Upper lobe of left lung (tissue), 6 donors: ENCODE results near the gene DDRGK1. TPM values are rescaled to one million over a fixed set of nuclear protein-coding genes. Genes with fewer than 3 reads are reported as not detected.
"Not testable (repeated sequence)": the region's sequence is repeated elsewhere in the genome, so short reads cannot be mapped to it uniquely, and the experiment has no call there.

Experiments
- ATAC-seq, 2 donors: fragments of 200-7000 bp; cut with Tn5 transposase; one replicate each; pipeline ENCODE4 v1.9.1; 2022; ENCODE audit warnings: mild to moderate bottlenecking in 2 of 2, moderate library complexity in 2 of 2; ENCODE audit not compliant: low FRiP score in 2 of 2
- DNase-seq, 2 donors: peaks; one replicate each; pipeline ENCODE4 v3.0.0-alpha.2; 2019 to 2020
- H3K27ac ChIP-seq, 4 donors: fragments of 200-600 bp; sonication (generic); one replicate each; pipeline ENCODE4 v1.5.1; 2016 to 2019
- H3K27me3 ChIP-seq, 4 donors: fragments of 200-600 bp; sonication (generic); one replicate each; pipeline ENCODE4 v1.5.1; 2017 to 2019
- H3K36me3 ChIP-seq, 4 donors: fragments of 200-600 bp; sonication (generic); one replicate each; pipeline ENCODE4 v1.5.1; 2016 to 2019
- H3K4me1 ChIP-seq, 4 donors: fragments of 200-600 bp; sonication (generic); one replicate each; pipeline ENCODE4 v1.5.1; 2018 to 2019
- H3K4me3 ChIP-seq, 4 donors: fragments of 200-600 bp; sonication (generic); one replicate each; pipeline ENCODE4 v1.5.1; 2017 to 2019; ENCODE audit warnings: mild to moderate bottlenecking in 2 of 4, moderate library complexity in 1 of 4
- H3K9me3 ChIP-seq, 4 donors: fragments of 200-600 bp; sonication (generic); one replicate each; pipeline ENCODE4 v1.5.1; 2018 to 2019
- CTCF ChIP-seq, 6 experiments: fragments of 450-650 bp in 4 of 6; fragments of 200-600 bp in 2 of 6; sonication (generic) in 2 of 6; IDR thresholded peaks; one replicate each; pipeline ENCODE4 v1.5.1; 2016 to 2019; ENCODE audit warnings: antibody characterized with exemption in 6 of 6
- EP300 ChIP-seq, 4 donors: sonication (generic); formaldehyde crosslinking; IDR thresholded peaks; one replicate each; pipeline ENCODE4 v1.5.1; 2017; ENCODE audit warnings: antibody characterized with exemption in 4 of 4, control low read depth in 2 of 4
- POLR2A ChIP-seq, 4 donors: fragments of 450-650 bp; IDR thresholded peaks; one replicate each; pipeline ENCODE4 v1.5.1; 2016 to 2017; ENCODE audit warnings: antibody characterized with exemption in 4 of 4, mild to moderate bottlenecking in 2 of 4
- POLR2AphosphoS5 ChIP-seq, 2 donors: sonication (generic); formaldehyde crosslinking; IDR thresholded peaks; one replicate each; pipeline ENCODE4 v1.5.1; 2017; ENCODE audit warnings: antibody characterized with exemption in 2 of 2
- whole genome bisulfite sequencing, 2 donors: methylation state at CpG; one replicate each; pipeline ENCODE4 v1.1.5; 2017 to 2018; 5-methylcytosine and 5-hydroxymethylcytosine counted together
- total RNA-seq, 6 donors: library from RNA; depleted of rRNA in 4 of 6; stranded (reverse); fragments of >200 nt in 4 of 6; gene quantifications; one replicate each; pipeline versions ENCODE4 v1.1.0 to v1.2.1, GENCODE V29; 2016 to 2021
- donor health status: DM: no; HTN: no; CAD: no; lungs with moderate emphysema.
- donor health status: DM: no; HTN: yes; CAD: no; lungs with severe emphysema.

DDRGK1 gene
- total RNA-seq, 6 donors from 2014 or later, result 90.2 to 192 (median 110) TPM

DNA sequence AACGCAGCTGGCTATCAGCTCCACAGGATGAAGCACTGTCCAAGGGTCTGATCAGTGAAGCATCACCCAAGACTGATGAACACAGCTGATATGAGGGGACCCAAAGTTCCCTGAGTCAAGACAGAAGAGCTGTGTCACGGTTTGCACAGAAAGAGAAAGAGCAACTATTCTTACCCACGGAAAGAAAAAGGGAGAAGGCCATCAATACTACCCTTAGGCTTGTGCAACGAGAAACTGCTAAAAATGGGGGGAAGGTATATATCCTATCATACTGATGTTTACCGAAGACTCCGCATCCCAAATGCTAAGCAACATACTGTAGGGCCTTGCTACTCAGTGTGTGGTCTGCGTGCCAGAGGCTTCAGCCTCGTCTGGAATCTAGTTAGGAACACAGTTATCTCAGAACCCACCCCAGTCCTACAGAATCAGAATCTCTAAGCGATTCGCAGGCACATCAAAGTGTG is 45.5 kb downstream of the DDRGK1 start:
- Histone ChIP-seq H3K4me1 (peaks cover 27 to 39% (median 33%) of the 10 kb centered on the region in 4 donors), H3K4me3 (peak overlapping the region; percentile 79 to 99 (median 84)), H3K27me3 (no peaks in the 10 kb centered on the region), H3K9me3 (no peaks in the 10 kb centered on the region), H3K36me3 (peaks cover 0 to 19% (median 3%) of the 10 kb centered on the region in 4 donors), H3K27ac (peak overlapping the region; percentile 90 to 94 (median 91))
- ATAC-seq (peak in 1 of 2 donors; percentile 2), DNase-seq (no peak)
- WGBS, 2 donors, result 0% methylated on average over 7 to 10 of the region's 10 CpGs
- TF ChIP-seq EP300 (IDR thresholded peaks at IDR 0.05), result no peak
- TF ChIP-seq POLR2A (IDR thresholded peaks at IDR 0.05), result no peak
- TF ChIP-seq POLR2AphosphoS5 (IDR thresholded peaks at IDR 0.05), result no peak
- no peak for TF ChIP-seq CTCF (IDR thresholded peaks at IDR 0.05)

- DNase-seq (peak in 1 of 2 donors; percentile 17), ATAC-seq (no peak)
- Histone ChIP-seq H3K36me3 (peaks cover 0 to 27% (median 3%) of the 10 kb centered on the region in 4 donors), H3K9me3 (no peaks in the 10 kb centered on the region), H3K4me3 (peak overlapping the region in 2 of 4 donors; percentile 79 to 99), H3K27ac (peak overlapping the region in 3 of 4 donors; percentile 17 to 90 (median 46)), H3K4me1 (peaks cover 27 to 42% (median 34%) of the 10 kb centered on the region in 4 donors), H3K27me3 (no peaks in the 10 kb centered on the region)
- TF ChIP-seq EP300 (IDR thresholded peaks at IDR 0.05) (no peak), POLR2AphosphoS5 (IDR thresholded peaks at IDR 0.05) (no peak), CTCF (IDR thresholded peaks at IDR 0.05) (no peak), POLR2A (IDR thresholded peaks at IDR 0.05) (no peak)
- 53 to 66% methylated on average over 11 of the region's 11 CpGs for WGBS, 2 donors
Observed at GRCh38 chr20:3157817-3158216, 46.7 kb downstream of the DDRGK1 start.

DNA sequence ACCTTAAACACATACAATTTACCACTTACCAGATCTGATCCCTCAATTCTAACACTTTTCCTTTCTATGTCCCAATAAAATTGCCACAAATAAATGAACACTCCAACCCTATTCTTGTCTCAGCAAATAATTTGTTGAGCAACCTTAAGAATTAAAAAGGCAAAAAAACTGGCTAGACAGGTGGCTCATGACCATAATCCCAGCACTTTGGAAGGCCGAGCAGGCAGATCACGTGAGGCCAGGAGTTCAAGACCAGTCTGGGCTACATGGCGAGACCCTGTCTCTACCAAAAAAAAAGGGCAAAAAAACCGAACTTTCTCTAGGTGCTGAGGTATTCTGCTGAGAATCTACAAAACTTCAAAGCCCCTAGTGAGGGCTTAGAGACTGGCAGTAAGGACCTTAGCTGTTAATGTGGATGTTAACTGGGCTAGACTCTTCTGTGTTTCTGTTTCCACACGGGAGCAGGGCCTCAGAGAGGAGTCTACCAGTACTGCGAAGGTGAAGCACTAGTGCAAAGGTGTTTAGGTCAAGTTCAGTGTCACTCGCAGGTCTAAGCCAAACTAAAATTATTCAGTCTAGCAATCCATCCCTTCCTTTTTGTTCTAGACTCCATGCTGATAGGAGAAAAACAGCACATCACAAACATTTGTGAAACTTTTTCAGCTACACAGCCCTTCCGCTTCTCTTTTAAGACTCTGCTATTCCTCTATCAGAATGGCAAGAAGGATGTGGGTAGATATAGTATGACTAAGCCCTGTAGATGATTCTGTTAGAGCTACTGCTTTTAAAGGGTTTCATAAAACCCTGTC is 47.5 kb downstream of the DDRGK1 start:
- DNase-seq (peak in 1 of 2 donors; percentile 45), ATAC-seq (no peak)
- peak overlapping the region in 3 of 4 donors; percentile 26 to 90 (median 46) for H3K27ac ChIP-seq
- H3K4me1 ChIP-seq, result peaks cover 27 to 50% (median 36%) of the 10 kb centered on the region in 4 donors
- H3K36me3 ChIP-seq, result peaks cover 0 to 27% (median 5%) of the 10 kb centered on the region in 4 donors
- no peaks in the 10 kb centered on the region for H3K9me3 ChIP-seq
- peak overlapping the region in 1 of 4 donors; percentile 79 for H3K4me3 ChIP-seq
- no peaks in the 10 kb centered on the region for H3K27me3 ChIP-seq
- WGBS, 2 donors, result 54 to 56% methylated on average over 8 of the region's 8 CpGs
- TF ChIP-seq CTCF (IDR thresholded peaks at IDR 0.05) (no peak), POLR2A (IDR thresholded peaks at IDR 0.05) (no peak), EP300 (IDR thresholded peaks at IDR 0.05) (no peak), POLR2AphosphoS5 (IDR thresholded peaks at IDR 0.05) (no peak)

- not testable (repeated sequence) for H3K4me3 ChIP-seq, ATAC-seq, H3K27ac ChIP-seq, H3K9me3 ChIP-seq, H3K27me3 ChIP-seq
- Histone ChIP-seq H3K4me1 (peaks cover 10 to 37% (median 23%) of the 10 kb centered on the region in 4 donors), H3K36me3 (peaks cover 0 to 48% (median 24%) of the 10 kb centered on the region in 4 donors)
- peak in 1 of 2 donors; percentile 20 for DNase-seq
- 93 to 95% methylated on average over 10 of the region's 10 CpGs for WGBS, 2 donors
Observed at GRCh38 chr20:3152057-3152644, 52.3 kb downstream of the DDRGK1 start.

GRCh38 chr20:3150908-3151307 is 53.6 kb downstream of the DDRGK1 start:
- DNase-seq, result no peak
- Histone ChIP-seq H3K9me3 (no peaks in the 10 kb centered on the region), H3K27ac (no peak overlapping the region), H3K27me3 (no peaks in the 10 kb centered on the region), H3K36me3 (peaks cover 0 to 60% (median 32%) of the 10 kb centered on the region in 4 donors), H3K4me3 (no peak overlapping the region), H3K4me1 (peaks cover 0 to 26% (median 14%) of the 10 kb centered on the region in 4 donors)
- ATAC-seq, result no peak
- TF ChIP-seq POLR2A (IDR thresholded peaks at IDR 0.05), result no peak
- no peak for TF ChIP-seq EP300 (IDR thresholded peaks at IDR 0.05)
- no peak for TF ChIP-seq POLR2AphosphoS5 (IDR thresholded peaks at IDR 0.05)
- TF ChIP-seq CTCF (IDR thresholded peaks at IDR 0.05), result no peak
